Loucy (cell line): Measurements from ENCODE around the gene GNAS-AS1.

Experiments used
- H2AFZ ChIP-seq: fragments of 200-600 bp; sonication (generic); 2 replicates; pipeline ENCODE4 v1.6.0; 2016; ENCODE audit warnings: antibody characterized with exemption, mild to moderate bottlenecking, low read length, moderate library complexity
- H3F3A ChIP-seq: fragments of 200-600 bp; 2 replicates; pipeline ENCODE4 v1.6.0; 2016; ENCODE audit warnings: antibody characterized with exemption, low read depth, mild to moderate bottlenecking
- H3K27me3 ChIP-seq: fragments of 200-600 bp; sonication (generic); 2 replicates; pipeline ENCODE4 v1.6.1; 2014; ENCODE audit warnings: low read length, mild to moderate bottlenecking; ENCODE audit not compliant: insufficient read depth, poor library complexity, severe bottlenecking
- H3K36me3 ChIP-seq: fragments of 200-600 bp; sonication (generic); 2 replicates; pipeline ENCODE4 v1.6.1; 2016; ENCODE audit warnings: low read length; ENCODE audit not compliant: insufficient read depth
- H3K4me1 ChIP-seq: fragments of 200-600 bp; sonication (generic); 2 replicates; pipeline ENCODE4 v1.5.1; 2014; ENCODE audit warnings: low read length, mild to moderate bottlenecking; ENCODE audit not compliant: insufficient read depth, poor library complexity, severe bottlenecking
- H3K4me2 ChIP-seq: fragments of 200-600 bp; sonication (generic); 2 replicates; pipeline ENCODE4 v1.6.0; 2014; ENCODE audit warnings: antibody characterized with exemption, low read length, low read depth, mild to moderate bottlenecking; ENCODE audit not compliant: poor library complexity, severe bottlenecking
- H3K4me3 ChIP-seq: fragments of 200-600 bp; sonication (generic); 2 replicates; pipeline ENCODE4 v1.5.1; 2014; ENCODE audit warnings: low read length, mild to moderate bottlenecking, mixed read lengths; ENCODE audit not compliant: poor library complexity, severe bottlenecking
- H3K79me2 ChIP-seq: fragments of 200-600 bp; sonication (generic); 2 replicates; pipeline ENCODE4 v1.6.1; 2014; ENCODE audit warnings: low read length; ENCODE audit not compliant: insufficient read depth
- H3K9ac ChIP-seq: fragments of 200-600 bp; sonication (generic); 2 replicates; pipeline ENCODE4 v1.6.0; 2014; ENCODE audit warnings: mild to moderate bottlenecking, low read depth, low read length, moderate library complexity; ENCODE audit not compliant: poor library complexity, severe bottlenecking
- H3K9me2 ChIP-seq: fragments of 200-600 bp; sonication (generic); replicated peaks from 2 replicates; pipeline ENCODE4 v1.6.1; 2016; ENCODE audit warnings: low read depth, low read length, mixed read lengths
- H3K9me3 ChIP-seq: fragments of 200-600 bp; sonication (generic); 2 replicates; pipeline ENCODE4 v1.6.1; 2014; ENCODE audit warnings: mild to moderate bottlenecking, antibody characterized with exemption, low read length, low read depth; ENCODE audit not compliant: insufficient read depth
- H4K20me1 ChIP-seq: fragments of 200-600 bp; sonication (generic); 2 replicates; pipeline ENCODE4 v1.6.0; 2014; ENCODE audit warnings: antibody characterized with exemption, low read length, mild to moderate bottlenecking; ENCODE audit not compliant: insufficient read depth, poor library complexity, severe bottlenecking
- EZH2phosphoT487 ChIP-seq: fragments of 200-600 bp; IDR thresholded peaks from 2 replicates; pipeline ENCODE4 v1.6.1; 2018; ENCODE audit warnings: antibody characterized with exemption, mild to moderate bottlenecking, moderate library complexity, borderline replicate concordance
- TF ChIP-seq, protein P1 (sequence below): fragments of 200-600 bp; sonication (generic); conservative IDR thresholded peaks from 2 replicates; pipeline ENCODE4 v1.5.1; 2014; ENCODE audit warnings: mild to moderate bottlenecking, antibody characterized with exemption, low read length

Gene GNAS-AS1

DNA sequence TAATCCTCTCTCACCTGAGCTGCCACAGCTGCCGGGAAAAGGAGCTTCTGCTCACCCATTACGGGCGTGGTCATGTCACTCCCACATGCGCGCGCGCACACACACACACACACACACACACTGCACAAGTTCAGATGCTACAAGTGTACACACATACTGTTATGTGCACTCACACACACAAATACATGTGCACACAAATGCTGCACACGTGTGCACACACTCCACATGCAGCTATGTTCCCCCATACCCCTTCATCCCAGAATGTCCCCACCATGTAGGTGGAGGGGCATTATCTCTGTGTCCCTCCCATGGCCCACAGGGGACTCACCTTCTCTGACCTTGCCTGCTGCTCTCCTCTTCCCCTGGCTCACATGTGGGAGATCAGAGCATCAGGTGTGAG is 37.3 kb downstream of the GNAS-AS1 start:
- peaks cover 4% of the 10 kb centered on the region for H3K4me1 ChIP-seq
- no peaks in the 10 kb centered on the region for H3K27me3 ChIP-seq
- no peaks in the 10 kb centered on the region for H3F3A ChIP-seq
- no peak overlapping the region for H3K9ac ChIP-seq
- H3K4me3 ChIP-seq: no peak overlapping the region
- H4K20me1 ChIP-seq: no peaks in the 10 kb centered on the region
- H3K9me3 ChIP-seq: no peaks in the 10 kb centered on the region
- H3K9me2 ChIP-seq: no peaks in the 10 kb centered on the region
- H3K36me3 ChIP-seq: no peaks in the 10 kb centered on the region
- H2AFZ ChIP-seq: no peak overlapping the region
- H3K4me2 ChIP-seq: no peak overlapping the region
- TF ChIP-seq, protein P1, sequence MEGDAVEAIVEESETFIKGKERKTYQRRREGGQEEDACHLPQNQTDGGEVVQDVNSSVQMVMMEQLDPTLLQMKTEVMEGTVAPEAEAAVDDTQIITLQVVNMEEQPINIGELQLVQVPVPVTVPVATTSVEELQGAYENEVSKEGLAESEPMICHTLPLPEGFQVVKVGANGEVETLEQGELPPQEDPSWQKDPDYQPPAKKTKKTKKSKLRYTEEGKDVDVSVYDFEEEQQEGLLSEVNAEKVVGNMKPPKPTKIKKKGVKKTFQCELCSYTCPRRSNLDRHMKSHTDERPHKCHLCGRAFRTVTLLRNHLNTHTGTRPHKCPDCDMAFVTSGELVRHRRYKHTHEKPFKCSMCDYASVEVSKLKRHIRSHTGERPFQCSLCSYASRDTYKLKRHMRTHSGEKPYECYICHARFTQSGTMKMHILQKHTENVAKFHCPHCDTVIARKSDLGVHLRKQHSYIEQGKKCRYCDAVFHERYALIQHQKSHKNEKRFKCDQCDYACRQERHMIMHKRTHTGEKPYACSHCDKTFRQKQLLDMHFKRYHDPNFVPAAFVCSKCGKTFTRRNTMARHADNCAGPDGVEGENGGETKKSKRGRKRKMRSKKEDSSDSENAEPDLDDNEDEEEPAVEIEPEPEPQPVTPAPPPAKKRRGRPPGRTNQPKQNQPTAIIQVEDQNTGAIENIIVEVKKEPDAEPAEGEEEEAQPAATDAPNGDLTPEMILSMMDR: no peak
- TF ChIP-seq EZH2phosphoT487: no peak
- no peaks in the 10 kb centered on the region for H3K79me2 ChIP-seq

DNA sequence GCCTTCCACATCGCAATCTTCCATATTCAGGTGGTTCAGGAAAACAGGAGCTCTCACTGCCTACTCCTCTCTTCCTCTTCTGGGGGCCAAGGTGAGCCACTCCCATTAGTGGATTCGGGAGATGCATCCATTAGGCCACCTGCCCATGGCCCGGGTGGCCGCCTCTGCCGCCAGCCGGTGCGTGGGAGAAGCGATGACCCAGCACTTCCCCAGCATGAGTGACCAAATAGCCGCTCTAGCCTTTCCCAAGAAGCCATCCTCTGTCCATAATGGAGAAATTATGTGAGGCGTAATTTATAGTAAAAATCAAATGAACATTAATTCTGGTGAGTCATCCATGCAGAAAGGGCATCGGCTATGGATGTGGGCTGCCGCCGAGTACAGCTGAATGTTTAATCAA is 39.4 kb downstream of the GNAS-AS1 start:
- Histone ChIP-seq H2AFZ (no peak overlapping the region), H4K20me1 (no peaks in the 10 kb centered on the region), H3K4me3 (no peak overlapping the region), H3K9me3 (no peaks in the 10 kb centered on the region), H3F3A (no peaks in the 10 kb centered on the region), H3K4me1 (peaks cover 4% of the 10 kb centered on the region), H3K4me2 (no peak overlapping the region), H3K79me2 (no peaks in the 10 kb centered on the region), H3K9me2 (no peaks in the 10 kb centered on the region), H3K36me3 (no peaks in the 10 kb centered on the region), H3K27me3 (no peaks in the 10 kb centered on the region), H3K9ac (no peak overlapping the region)
- TF ChIP-seq, protein P1: no peak
- no peak for TF ChIP-seq EZH2phosphoT487

DNA sequence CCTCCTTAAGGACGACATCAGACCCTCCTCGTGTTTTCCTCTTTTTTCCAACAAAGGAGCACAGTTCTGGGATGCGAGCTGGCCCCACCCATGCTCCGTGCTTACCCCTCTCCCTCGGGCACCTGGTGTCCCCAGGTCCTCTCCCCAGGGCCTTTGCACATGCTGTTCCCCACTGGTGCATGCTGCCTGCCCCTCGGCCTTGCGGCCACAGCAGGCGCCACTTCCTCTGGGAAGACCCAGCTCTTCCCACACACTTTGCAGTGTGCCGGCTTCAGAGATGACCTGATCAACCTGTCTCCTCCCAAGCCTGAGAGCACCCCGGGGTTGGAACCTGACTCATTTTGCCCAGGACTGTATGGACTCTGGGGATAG is 39.8 kb downstream of the GNAS-AS1 start:
- Histone ChIP-seq H2AFZ (no peak overlapping the region), H3K36me3 (no peaks in the 10 kb centered on the region), H3K79me2 (no peaks in the 10 kb centered on the region), H3K4me2 (no peak overlapping the region), H3K9me2 (no peaks in the 10 kb centered on the region), H3K4me3 (no peak overlapping the region), H3K9ac (no peak overlapping the region), H3K9me3 (no peaks in the 10 kb centered on the region), H4K20me1 (no peaks in the 10 kb centered on the region), H3F3A (no peaks in the 10 kb centered on the region), H3K4me1 (peaks cover 4% of the 10 kb centered on the region), H3K27me3 (no peaks in the 10 kb centered on the region)
- TF ChIP-seq EZH2phosphoT487: no peak
- TF ChIP-seq, protein P1: no peak
